Measurements from ENCODE around the gene SORBS1.

DNA sequence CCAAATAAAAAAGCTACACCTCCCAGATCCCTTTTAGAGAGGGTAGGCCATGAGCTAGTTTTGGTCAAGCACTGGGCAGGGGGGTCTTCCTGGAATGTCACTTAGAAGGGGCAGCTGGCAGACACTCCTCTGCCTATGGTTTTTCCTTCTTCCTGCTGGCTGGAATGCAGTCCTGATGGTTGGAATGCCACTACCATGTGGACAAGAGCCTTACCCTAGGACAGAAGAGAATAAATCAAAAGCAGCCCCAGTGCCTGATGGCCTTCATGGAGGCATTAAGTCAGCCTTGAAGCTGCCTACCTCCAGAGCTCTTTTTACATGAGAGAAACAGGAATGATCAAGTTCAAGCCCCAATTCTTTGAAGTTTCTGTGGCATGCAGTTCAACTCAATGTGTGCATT is 43.5 kb upstream of the SORBS1 start:
- TF ChIP-seq, protein P1, sequence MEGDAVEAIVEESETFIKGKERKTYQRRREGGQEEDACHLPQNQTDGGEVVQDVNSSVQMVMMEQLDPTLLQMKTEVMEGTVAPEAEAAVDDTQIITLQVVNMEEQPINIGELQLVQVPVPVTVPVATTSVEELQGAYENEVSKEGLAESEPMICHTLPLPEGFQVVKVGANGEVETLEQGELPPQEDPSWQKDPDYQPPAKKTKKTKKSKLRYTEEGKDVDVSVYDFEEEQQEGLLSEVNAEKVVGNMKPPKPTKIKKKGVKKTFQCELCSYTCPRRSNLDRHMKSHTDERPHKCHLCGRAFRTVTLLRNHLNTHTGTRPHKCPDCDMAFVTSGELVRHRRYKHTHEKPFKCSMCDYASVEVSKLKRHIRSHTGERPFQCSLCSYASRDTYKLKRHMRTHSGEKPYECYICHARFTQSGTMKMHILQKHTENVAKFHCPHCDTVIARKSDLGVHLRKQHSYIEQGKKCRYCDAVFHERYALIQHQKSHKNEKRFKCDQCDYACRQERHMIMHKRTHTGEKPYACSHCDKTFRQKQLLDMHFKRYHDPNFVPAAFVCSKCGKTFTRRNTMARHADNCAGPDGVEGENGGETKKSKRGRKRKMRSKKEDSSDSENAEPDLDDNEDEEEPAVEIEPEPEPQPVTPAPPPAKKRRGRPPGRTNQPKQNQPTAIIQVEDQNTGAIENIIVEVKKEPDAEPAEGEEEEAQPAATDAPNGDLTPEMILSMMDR (IDR thresholded peaks at IDR 0.05; ENCODE audit: extremely low read depth in 1 of 2, insufficient read depth in 1 of 2, low read depth in 1 of 2, low read length in 2 of 2): no peak
- TF ChIP-seq EZH2 (IDR thresholded peaks at IDR 0.05; ENCODE audit: borderline replicate concordance, low read depth, low read length, severe bottlenecking) (no peak), MYC (IDR thresholded peaks at IDR 0.05; ENCODE audit: low read depth, low read length) (no peak), POLR2A (IDR thresholded peaks at IDR 0.05; ENCODE audit: low read depth, low read length) (no peak), POLR2AphosphoS5 (IDR thresholded peaks at IDR 0.05; ENCODE audit: insufficient read depth, low read depth, low read length) (no peak), MAX (IDR thresholded peaks at IDR 0.05; ENCODE audit: insufficient read depth, insufficient read length) (no peak), JUN (IDR thresholded peaks at IDR 0.05; ENCODE audit: borderline replicate concordance, insufficient read depth, insufficient read length, low read depth) (no peak), GATA2 (IDR thresholded peaks at IDR 0.05; ENCODE audit: insufficient read depth, insufficient read length, low read depth, low read length) (no peak)

All from endothelial cell of umbilical vein (primary cell).